Neural crest cell (in vitro differentiated cells): Measurements from ENCODE around the gene DNAH11. TPM values are rescaled to one million over a fixed set of nuclear protein-coding genes. Genes with fewer than 3 reads are reported as not detected.

ENCODE experiments used
- DNase-seq: peaks from one replicate; pipeline ENCODE4 v3.0.0; 2021; ENCODE audit warnings: low read depth, mixed read lengths, low spot score
- H3K27ac Mint-ChIP-seq: one replicate; pipeline ENCODE4 v1.8.0; 2021; ENCODE audit warnings: mild to moderate bottlenecking, mixed read lengths; ENCODE audit not compliant: unreplicated experiment
- H3K27me3 Mint-ChIP-seq: 2 replicates; pipeline ENCODE4 v1.8.0; 2021; ENCODE audit warnings: low read depth, mild to moderate bottlenecking, mixed read lengths
- H3K36me3 Mint-ChIP-seq: 2 replicates; pipeline ENCODE4 v1.8.0; 2021; ENCODE audit warnings: low read depth, mild to moderate bottlenecking, mixed read lengths
- H3K4me1 Mint-ChIP-seq: 2 replicates; pipeline ENCODE4 v1.8.0; 2021; ENCODE audit warnings: mixed read lengths
- H3K4me3 Mint-ChIP-seq: one replicate; pipeline ENCODE4 v1.8.0; 2021; ENCODE audit warnings: mild to moderate bottlenecking, mixed read lengths
- H3K9me3 Mint-ChIP-seq: 2 replicates; pipeline ENCODE4 v1.8.0; 2021; ENCODE audit warnings: mixed read lengths
- total RNA-seq: library from RNA; stranded (reverse); gene quantifications from 2 replicates; pipeline ENCODE4 v1.2.1, GENCODE V29; 2021
- TF ChIP-seq, protein P1 (sequence below): fragments of 200-600 bp; sonication (generic); conservative IDR thresholded peaks from 2 replicates; pipeline ENCODE4 v1.5.0; 2021; ENCODE audit warnings: antibody characterized with exemption, mild to moderate bottlenecking

The DNAH11 gene
- total RNA-seq, 1 donor from 2014 or later, result 0.63 TPM

DNA sequence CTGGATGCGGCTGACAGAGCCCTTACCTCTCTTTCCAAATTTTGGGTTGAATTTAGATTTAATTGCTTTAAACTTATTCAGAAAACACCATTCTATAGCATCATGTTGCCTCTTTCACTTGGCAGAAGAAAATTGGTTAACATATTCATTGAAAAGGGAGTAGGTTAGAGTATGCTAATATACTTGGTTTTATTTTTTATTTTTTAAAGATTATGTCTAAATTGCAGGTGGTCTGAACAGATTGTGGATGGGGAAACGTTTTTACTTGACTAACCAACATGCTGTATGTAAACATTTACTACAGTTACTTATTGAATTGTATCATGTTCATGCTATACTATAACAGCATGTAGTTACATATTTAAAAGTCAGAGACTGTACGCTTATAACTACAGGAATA lies 65.6 kb downstream of the DNAH11 start:
- no peaks in the 10 kb centered on the region for H3K4me1 Mint-ChIP-seq
- H3K27me3 Mint-ChIP-seq, result no peaks in the 10 kb centered on the region
- no peak overlapping the region for H3K4me3 Mint-ChIP-seq
- H3K36me3 Mint-ChIP-seq, result no peaks in the 10 kb centered on the region
- no peak for DNase-seq
- H3K9me3 Mint-ChIP-seq, result peaks cover 3% of the 10 kb centered on the region
- TF ChIP-seq, protein P1, sequence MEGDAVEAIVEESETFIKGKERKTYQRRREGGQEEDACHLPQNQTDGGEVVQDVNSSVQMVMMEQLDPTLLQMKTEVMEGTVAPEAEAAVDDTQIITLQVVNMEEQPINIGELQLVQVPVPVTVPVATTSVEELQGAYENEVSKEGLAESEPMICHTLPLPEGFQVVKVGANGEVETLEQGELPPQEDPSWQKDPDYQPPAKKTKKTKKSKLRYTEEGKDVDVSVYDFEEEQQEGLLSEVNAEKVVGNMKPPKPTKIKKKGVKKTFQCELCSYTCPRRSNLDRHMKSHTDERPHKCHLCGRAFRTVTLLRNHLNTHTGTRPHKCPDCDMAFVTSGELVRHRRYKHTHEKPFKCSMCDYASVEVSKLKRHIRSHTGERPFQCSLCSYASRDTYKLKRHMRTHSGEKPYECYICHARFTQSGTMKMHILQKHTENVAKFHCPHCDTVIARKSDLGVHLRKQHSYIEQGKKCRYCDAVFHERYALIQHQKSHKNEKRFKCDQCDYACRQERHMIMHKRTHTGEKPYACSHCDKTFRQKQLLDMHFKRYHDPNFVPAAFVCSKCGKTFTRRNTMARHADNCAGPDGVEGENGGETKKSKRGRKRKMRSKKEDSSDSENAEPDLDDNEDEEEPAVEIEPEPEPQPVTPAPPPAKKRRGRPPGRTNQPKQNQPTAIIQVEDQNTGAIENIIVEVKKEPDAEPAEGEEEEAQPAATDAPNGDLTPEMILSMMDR, result no peak
- H3K27ac Mint-ChIP-seq, result no peak overlapping the region

DNA sequence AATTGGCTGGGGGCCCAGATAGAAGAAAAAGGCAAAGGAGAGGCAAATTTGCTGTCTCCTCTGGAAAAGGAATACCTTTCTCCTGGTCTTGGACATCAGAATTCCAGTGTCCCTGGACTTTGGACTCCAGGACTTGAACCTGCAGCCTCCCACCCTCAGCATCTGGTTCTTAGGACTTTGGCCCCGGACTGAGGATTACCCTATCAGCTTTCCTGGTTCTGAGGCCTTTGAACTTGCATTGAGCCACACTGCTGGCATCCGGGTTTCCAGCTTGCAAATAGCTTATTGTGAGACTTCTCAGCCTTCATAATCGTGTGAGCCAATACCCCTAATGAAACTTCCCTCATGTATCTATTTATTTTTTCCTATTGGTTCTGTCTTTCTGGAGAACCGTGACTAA lies 68.3 kb downstream of the DNAH11 start:
- no peak for DNase-seq
- peaks cover 3% of the 10 kb centered on the region for H3K9me3 Mint-ChIP-seq

DNA sequence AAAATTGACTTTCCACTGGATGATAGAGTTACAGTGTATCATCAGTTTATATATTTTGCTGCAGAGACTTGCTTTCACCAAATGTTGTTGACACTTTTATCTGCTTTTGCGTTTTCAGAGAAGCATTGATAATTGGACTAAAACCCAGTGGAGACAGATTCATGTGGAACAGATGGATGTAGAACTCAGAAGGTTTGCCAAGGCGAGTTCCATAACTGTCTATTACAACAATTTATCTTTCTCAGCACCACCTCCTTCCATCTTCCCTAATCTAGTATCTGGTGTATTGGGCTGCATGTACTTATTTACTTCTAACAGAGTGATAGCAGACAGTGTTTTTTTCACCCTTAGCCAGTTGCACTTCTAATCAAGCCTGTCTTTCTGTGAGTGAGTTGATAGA lies 73.3 kb downstream of the DNAH11 start:
- Mint-ChIP-seq H3K9me3 (no peaks in the 10 kb centered on the region), H3K27me3 (no peaks in the 10 kb centered on the region), H3K4me3 (no peak overlapping the region), H3K27ac (no peak overlapping the region), H3K4me1 (no peaks in the 10 kb centered on the region), H3K36me3 (no peaks in the 10 kb centered on the region)
- TF ChIP-seq, protein P1, result no peak
- no peak for DNase-seq

More for the DNA sequence above, 68.3 kb downstream of the DNAH11 start:
- H3K4me3 Mint-ChIP-seq, result no peak overlapping the region
- TF ChIP-seq, protein P1, result no peak
- no peak overlapping the region for H3K27ac Mint-ChIP-seq
- H3K36me3 Mint-ChIP-seq, result no peaks in the 10 kb centered on the region
- H3K27me3 Mint-ChIP-seq, result no peaks in the 10 kb centered on the region
- no peaks in the 10 kb centered on the region for H3K4me1 Mint-ChIP-seq

DNA sequence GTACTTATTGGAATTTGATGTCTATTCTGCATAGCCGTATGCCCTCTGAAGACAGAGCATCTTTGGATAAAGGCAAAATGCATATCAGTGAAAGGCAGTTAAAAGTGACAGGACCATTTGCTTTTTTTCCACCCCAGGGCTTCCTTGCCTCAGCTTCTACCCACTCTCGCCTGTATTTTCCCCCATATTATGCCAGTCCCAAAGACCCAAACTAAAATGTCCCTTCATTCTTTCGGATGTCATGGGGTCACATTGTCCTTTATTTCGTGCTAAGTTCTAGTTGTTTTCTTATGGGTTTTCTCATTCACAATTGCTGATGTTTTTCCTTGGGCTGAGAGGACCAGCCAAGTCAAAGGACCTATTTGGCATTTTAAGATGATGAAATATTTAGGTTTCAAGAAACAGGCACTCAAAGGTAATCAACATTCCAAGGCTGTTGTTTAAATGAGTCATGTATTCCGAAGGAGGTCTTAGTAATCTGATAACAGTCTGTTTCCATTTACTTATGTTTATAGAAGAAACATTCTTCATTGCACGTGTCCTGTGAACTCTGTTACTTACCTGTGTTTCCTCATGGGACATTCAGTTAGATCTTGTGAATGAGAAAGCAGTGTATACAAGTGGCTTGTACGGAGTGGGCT lies 74.1 kb downstream of the DNAH11 start:
- Mint-ChIP-seq H3K36me3 (no peaks in the 10 kb centered on the region), H3K4me3 (no peak overlapping the region), H3K9me3 (no peaks in the 10 kb centered on the region), H3K27ac (no peak overlapping the region), H3K4me1 (no peaks in the 10 kb centered on the region), H3K27me3 (no peaks in the 10 kb centered on the region)
- DNase-seq, result no peak
- TF ChIP-seq, protein P1, result no peak

DNA sequence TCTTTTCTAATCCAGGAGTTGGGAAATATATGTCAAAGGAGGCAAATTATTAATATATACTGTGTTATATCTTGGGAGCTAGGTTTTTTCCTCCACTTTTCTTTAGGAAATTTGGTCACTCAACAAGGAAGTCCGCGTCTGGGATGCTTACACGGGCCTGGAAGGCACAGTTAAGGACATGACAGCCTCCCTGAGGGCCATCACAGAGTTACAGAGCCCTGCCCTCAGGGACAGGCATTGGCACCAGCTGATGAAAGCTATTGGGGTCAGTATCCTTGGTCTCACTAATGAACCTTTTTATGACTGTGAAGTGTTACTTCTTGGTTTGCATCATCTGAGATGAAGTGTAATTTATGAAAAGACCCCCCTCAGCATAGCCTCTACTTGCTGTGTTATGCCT lies 74.7 kb downstream of the DNAH11 start:
- Mint-ChIP-seq H3K4me1 (no peaks in the 10 kb centered on the region), H3K27ac (no peak overlapping the region), H3K36me3 (no peaks in the 10 kb centered on the region), H3K4me3 (no peak overlapping the region), H3K9me3 (no peaks in the 10 kb centered on the region), H3K27me3 (no peaks in the 10 kb centered on the region)
- no peak for DNase-seq
- TF ChIP-seq, protein P1, result no peak
